HEK293 (cell line): ENCODE data around the gene VASN.
A peak's percentile ranks its signal among the peaks of the same experiment; 100 is the strongest.

Experiments
- GLI4 ChIP-seq: fragments of 450-650 bp; formaldehyde crosslinking; IDR thresholded peaks from 2 replicates; pipeline ENCODE4 v1.5.1; 2016; ENCODE audit warnings: missing biosample characterization, missing genetic modification characterization
- MEIS1 ChIP-seq: sonication (generic); formaldehyde crosslinking; IDR thresholded peaks from 2 replicates; pipeline ENCODE4 v1.8.1; 2022; ENCODE audit warnings: missing genetic modification reagents, mild to moderate bottlenecking, borderline replicate concordance
- YY1 ChIP-seq: fragments of 450-650 bp; formaldehyde crosslinking; IDR thresholded peaks from 2 replicates; pipeline ENCODE4 v1.5.1; 2018; ENCODE audit warnings: missing biosample characterization, missing genetic modification characterization
- ZFHX2 ChIP-seq: fragments of 450-650 bp; formaldehyde crosslinking; conservative IDR thresholded peaks from 2 replicates; pipeline ENCODE4 v1.5.1; 2016; ENCODE audit warnings: missing biosample characterization, missing genetic modification characterization
- ZNF302 ChIP-seq: fragments of 450-650 bp; formaldehyde crosslinking; IDR thresholded peaks from 2 replicates; pipeline ENCODE4 v1.5.1; 2016; ENCODE audit warnings: missing biosample characterization, missing genetic modification characterization, low read depth
- ZNF660 ChIP-seq: fragments of 450-650 bp; IDR thresholded peaks from 2 replicates; pipeline ENCODE4 v1.5.1; 2018; ENCODE audit warnings: missing biosample characterization, mild to moderate bottlenecking, missing genetic modification characterization
- ZNF707 ChIP-seq: fragments of 450-650 bp; formaldehyde crosslinking; IDR thresholded peaks from 2 replicates; pipeline ENCODE4 v1.5.1; 2016; ENCODE audit warnings: missing biosample characterization, missing genetic modification characterization
- ZNF768 ChIP-seq: fragments of 450-650 bp; formaldehyde crosslinking; IDR thresholded peaks from 2 replicates; pipeline ENCODE4 v1.5.1; 2018; ENCODE audit warnings: missing biosample characterization, mild to moderate bottlenecking, missing genetic modification characterization
- ZSCAN23 ChIP-seq: fragments of 450-650 bp; formaldehyde crosslinking; IDR thresholded peaks from 2 replicates; pipeline ENCODE4 v1.5.1; 2016; ENCODE audit warnings: missing biosample characterization, missing genetic modification characterization
- TF ChIP-seq, protein P1 (sequence below): fragments of 450-650 bp; formaldehyde crosslinking; IDR thresholded peaks from 2 replicates; pipeline ENCODE4 v1.5.1; 2016; ENCODE audit warnings: missing biosample characterization, missing genetic modification characterization
- TF ChIP-seq, protein P2 (sequence below): fragments of 450-650 bp; formaldehyde crosslinking; IDR thresholded peaks from 2 replicates; pipeline ENCODE4 v1.5.1; 2016; ENCODE audit warnings: missing biosample characterization, missing genetic modification characterization
- TF ChIP-seq, protein P3 (sequence below): fragments of 450-650 bp; formaldehyde crosslinking; IDR thresholded peaks from 2 replicates; pipeline ENCODE4 v1.5.1; 2017; ENCODE audit warnings: missing biosample characterization, missing genetic modification characterization

DNA sequence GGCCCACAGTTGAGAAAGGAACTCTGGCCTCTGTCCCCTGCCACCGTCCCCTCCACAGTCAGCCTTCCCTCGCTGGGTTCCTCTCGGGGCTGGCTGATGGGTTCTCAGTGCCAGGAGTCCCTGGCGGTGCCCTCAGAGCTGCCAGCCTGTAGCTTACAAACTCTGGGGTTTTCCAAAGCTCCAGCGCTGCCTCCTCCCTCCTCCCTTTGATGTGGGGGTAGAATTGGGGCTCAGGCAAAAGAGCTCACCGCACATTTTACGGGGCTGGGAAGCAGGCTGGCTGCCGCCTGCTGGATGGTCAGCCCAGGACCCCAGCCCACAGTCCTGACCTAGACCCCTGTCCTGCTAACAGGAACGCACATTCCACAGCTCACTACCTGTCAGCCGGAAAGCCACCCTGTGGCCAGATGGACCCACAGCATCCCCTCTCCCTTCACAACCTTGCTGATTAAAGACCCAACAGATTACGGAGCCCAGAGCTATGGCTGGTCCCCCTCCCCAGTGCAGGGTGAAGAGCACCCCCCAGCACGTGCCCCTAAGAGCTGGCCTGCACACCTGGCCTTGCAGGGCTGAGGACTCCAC lies 6.0 kb downstream of the VASN start:
- TF ChIP-seq, protein P1, sequence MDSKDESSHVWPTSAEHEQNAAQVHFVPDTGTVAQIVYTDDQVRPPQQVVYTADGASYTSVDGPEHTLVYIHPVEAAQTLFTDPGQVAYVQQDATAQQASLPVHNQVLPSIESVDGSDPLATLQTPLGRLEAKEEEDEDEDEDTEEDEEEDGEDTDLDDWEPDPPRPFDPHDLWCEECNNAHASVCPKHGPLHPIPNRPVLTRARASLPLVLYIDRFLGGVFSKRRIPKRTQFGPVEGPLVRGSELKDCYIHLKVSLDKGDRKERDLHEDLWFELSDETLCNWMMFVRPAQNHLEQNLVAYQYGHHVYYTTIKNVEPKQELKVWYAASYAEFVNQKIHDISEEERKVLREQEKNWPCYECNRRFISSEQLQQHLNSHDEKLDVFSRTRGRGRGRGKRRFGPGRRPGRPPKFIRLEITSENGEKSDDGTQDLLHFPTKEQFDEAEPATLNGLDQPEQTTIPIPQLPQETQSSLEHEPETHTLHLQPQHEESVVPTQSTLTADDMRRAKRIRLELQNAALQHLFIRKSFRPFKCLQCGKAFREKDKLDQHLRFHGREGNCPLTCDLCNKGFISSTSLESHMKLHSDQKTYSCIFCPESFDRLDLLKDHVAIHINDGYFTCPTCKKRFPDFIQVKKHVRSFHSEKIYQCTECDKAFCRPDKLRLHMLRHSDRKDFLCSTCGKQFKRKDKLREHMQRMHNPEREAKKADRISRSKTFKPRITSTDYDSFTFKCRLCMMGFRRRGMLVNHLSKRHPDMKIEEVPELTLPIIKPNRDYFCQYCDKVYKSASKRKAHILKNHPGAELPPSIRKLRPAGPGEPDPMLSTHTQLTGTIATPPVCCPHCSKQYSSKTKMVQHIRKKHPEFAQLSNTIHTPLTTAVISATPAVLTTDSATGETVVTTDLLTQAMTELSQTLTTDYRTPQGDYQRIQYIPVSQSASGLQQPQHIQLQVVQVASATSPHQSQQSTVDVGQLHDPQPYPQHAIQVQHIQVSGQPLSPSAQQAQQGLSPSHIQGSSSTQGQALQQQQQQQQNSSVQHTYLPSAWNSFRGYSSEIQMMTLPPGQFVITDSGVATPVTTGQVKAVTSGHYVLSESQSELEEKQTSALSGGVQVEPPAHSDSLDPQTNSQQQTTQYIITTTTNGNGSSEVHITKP (tag by site-specific recombination), result no peak
- TF ChIP-seq ZNF768 (tag by site-specific recombination) (no peak), ZSCAN23 (tag by site-specific recombination) (no peak), ZNF707 (tag by site-specific recombination) (no peak), YY1 (no peak), ZFHX2 (tag by site-specific recombination) (no peak), MEIS1 (CRISPR knock-in tag) (no peak), ZNF660 (tag by site-specific recombination) (no peak), ZNF302 (tag by site-specific recombination) (no peak), GLI4 (no peak)
- TF ChIP-seq, protein P2, sequence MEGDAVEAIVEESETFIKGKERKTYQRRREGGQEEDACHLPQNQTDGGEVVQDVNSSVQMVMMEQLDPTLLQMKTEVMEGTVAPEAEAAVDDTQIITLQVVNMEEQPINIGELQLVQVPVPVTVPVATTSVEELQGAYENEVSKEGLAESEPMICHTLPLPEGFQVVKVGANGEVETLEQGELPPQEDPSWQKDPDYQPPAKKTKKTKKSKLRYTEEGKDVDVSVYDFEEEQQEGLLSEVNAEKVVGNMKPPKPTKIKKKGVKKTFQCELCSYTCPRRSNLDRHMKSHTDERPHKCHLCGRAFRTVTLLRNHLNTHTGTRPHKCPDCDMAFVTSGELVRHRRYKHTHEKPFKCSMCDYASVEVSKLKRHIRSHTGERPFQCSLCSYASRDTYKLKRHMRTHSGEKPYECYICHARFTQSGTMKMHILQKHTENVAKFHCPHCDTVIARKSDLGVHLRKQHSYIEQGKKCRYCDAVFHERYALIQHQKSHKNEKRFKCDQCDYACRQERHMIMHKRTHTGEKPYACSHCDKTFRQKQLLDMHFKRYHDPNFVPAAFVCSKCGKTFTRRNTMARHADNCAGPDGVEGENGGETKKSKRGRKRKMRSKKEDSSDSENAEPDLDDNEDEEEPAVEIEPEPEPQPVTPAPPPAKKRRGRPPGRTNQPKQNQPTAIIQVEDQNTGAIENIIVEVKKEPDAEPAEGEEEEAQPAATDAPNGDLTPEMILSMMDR, result 0 out of 2 replicates have a peak, but pooled peaks have one; percentile 20
- TF ChIP-seq, protein P3, sequence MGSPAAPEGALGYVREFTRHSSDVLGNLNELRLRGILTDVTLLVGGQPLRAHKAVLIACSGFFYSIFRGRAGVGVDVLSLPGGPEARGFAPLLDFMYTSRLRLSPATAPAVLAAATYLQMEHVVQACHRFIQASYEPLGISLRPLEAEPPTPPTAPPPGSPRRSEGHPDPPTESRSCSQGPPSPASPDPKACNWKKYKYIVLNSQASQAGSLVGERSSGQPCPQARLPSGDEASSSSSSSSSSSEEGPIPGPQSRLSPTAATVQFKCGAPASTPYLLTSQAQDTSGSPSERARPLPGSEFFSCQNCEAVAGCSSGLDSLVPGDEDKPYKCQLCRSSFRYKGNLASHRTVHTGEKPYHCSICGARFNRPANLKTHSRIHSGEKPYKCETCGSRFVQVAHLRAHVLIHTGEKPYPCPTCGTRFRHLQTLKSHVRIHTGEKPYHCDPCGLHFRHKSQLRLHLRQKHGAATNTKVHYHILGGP (tag by site-specific recombination), result no peak
